ENCODE results near the gene ELAVL2.

Gene ELAVL2

DNA sequence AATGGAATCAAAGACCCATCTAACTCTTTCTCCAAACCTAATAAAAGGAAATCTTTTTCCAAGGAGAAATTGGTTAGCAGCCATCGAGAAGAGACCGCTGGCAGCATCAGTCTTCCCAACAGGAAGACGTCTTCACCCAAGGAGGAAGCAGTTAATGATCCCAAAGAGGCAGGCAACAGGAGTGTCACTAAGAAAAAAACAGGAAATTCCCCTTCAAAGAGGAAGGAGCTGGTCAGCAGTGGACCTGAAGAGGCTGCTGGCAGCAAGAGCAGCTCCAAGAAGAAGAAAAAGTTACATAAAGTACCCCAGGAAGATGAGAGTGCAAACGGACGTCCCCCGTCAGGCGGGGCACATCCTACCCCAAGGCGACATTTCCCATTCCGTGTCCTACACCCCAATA, 143.7 kb downstream of the ELAVL2 start:
- no peaks in the 10 kb centered on the region for H3K4me1 ChIP-seq (ENCODE audit: control extremely low read depth in 1 of 4, control insufficient read depth in 4 of 4, insufficient read depth in 4 of 4, low read length in 3 of 4)
- DNase-seq: no peak
- no peak overlapping the region for H3K4me3 ChIP-seq (ENCODE audit: control insufficient read depth in 1 of 7, extremely low read depth in 1 of 7, insufficient read depth in 4 of 7, low read depth in 2 of 7, low read length in 6 of 7)
- H3K9me3 ChIP-seq (ENCODE audit: control extremely low read depth in 1 of 5, control insufficient read depth in 4 of 5, insufficient read depth in 2 of 5, low read depth in 1 of 5, low read length in 4 of 5): no peaks in the 10 kb centered on the region
- no peaks in the 10 kb centered on the region for H3K27me3 ChIP-seq (replicated peaks in 2 of 5; ENCODE audit: control insufficient read depth in 4 of 5, insufficient read depth in 5 of 5, low read length in 4 of 5)
- ChIA-PET CTCF (no interaction called here), POLR2A (no interaction called here)
- WGBS (ENCODE audit: insufficient coverage): 0% methylated on average over 3 of the region's 9 CpGs
- no peak overlapping the region for H3K27ac ChIP-seq (ENCODE audit: insufficient read depth in 1 of 2, low read depth in 1 of 2, low read length in 2 of 2, poor library complexity in 1 of 2, severe bottlenecking in 2 of 2)
- no peaks in the 10 kb centered on the region for H3K36me3 ChIP-seq (ENCODE audit: control insufficient read depth in 4 of 4, insufficient read depth in 4 of 4, low read length in 3 of 4)

DNA sequence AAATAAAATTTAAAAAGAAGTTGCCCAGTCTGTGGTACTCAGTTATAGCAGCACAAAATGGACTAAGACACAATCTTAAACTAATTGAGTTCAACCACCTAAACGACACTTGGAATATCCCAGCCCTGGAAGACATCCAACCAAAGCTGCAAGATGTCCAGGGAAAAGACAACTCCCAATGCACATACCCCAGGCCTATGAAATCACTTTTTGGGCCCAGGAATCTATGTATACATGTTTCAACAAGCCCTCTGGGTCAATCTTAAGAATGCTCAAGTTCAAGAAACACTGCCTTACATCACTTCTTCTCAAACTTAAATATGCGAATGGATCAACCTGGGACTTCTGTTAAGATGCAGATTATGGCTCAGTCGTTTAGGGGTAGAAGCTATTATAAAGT, 148.6 kb downstream of the ELAVL2 start:
- no peaks in the 10 kb centered on the region for H3K27me3 ChIP-seq (replicated peaks in 2 of 5; ENCODE audit: control insufficient read depth in 4 of 5, insufficient read depth in 5 of 5, low read length in 4 of 5)
- ChIA-PET POLR2A (no interaction called here), CTCF (no interaction called here)
- no peaks in the 10 kb centered on the region for H3K4me1 ChIP-seq (ENCODE audit: control extremely low read depth in 1 of 4, control insufficient read depth in 4 of 4, insufficient read depth in 4 of 4, low read length in 3 of 4)
- peaks cover 0 to 2% (median 0%) of the 10 kb centered on the region in 5 experiments for H3K9me3 ChIP-seq (ENCODE audit: control extremely low read depth in 1 of 5, control insufficient read depth in 4 of 5, insufficient read depth in 2 of 5, low read depth in 1 of 5, low read length in 4 of 5)
- no peaks in the 10 kb centered on the region for H3K36me3 ChIP-seq (ENCODE audit: control insufficient read depth in 4 of 4, insufficient read depth in 4 of 4, low read length in 3 of 4)
- WGBS (ENCODE audit: insufficient coverage): 88% methylated on average over 1 of the region's 3 CpGs
- H3K4me3 ChIP-seq (ENCODE audit: control insufficient read depth in 1 of 7, extremely low read depth in 1 of 7, insufficient read depth in 4 of 7, low read depth in 2 of 7, low read length in 6 of 7): no peak overlapping the region
- DNase-seq: no peak
- no peak overlapping the region for H3K27ac ChIP-seq (ENCODE audit: insufficient read depth in 1 of 2, low read depth in 1 of 2, low read length in 2 of 2, poor library complexity in 1 of 2, severe bottlenecking in 2 of 2)

GRCh38 chr9:23674016-23674585, 151.9 kb downstream of the ELAVL2 start:
- ChIA-PET CTCF (no interaction called here), POLR2A (no interaction called here)
- no peak for DNase-seq
- Histone ChIP-seq H3K36me3 (ENCODE audit: control insufficient read depth in 4 of 4, insufficient read depth in 4 of 4, low read length in 3 of 4) (no peaks in the 10 kb centered on the region), H3K9me3 (ENCODE audit: control extremely low read depth in 1 of 5, control insufficient read depth in 4 of 5, insufficient read depth in 2 of 5, low read depth in 1 of 5, low read length in 4 of 5) (peaks cover 0 to 2% (median 0%) of the 10 kb centered on the region in 5 experiments), H3K27ac (ENCODE audit: insufficient read depth in 1 of 2, low read depth in 1 of 2, low read length in 2 of 2, poor library complexity in 1 of 2, severe bottlenecking in 2 of 2) (no peak overlapping the region), H3K27me3 (replicated peaks in 2 of 5; ENCODE audit: control insufficient read depth in 4 of 5, insufficient read depth in 5 of 5, low read length in 4 of 5) (no peaks in the 10 kb centered on the region), H3K4me3 (ENCODE audit: control insufficient read depth in 1 of 7, extremely low read depth in 1 of 7, insufficient read depth in 4 of 7, low read depth in 2 of 7, low read length in 6 of 7) (no peak overlapping the region), H3K4me1 (ENCODE audit: control extremely low read depth in 1 of 4, control insufficient read depth in 4 of 4, insufficient read depth in 4 of 4, low read length in 3 of 4) (no peaks in the 10 kb centered on the region)
- WGBS (ENCODE audit: insufficient coverage): 94% methylated on average over 4 of the region's 6 CpGs

GRCh38 chr9:23672151-23672550, 153.9 kb downstream of the ELAVL2 start:
- 98% methylated on average over 5 of the region's 6 CpGs for WGBS (ENCODE audit: insufficient coverage)
- POLR2A ChIA-PET: no interaction called here
- H3K4me1 ChIP-seq (ENCODE audit: control extremely low read depth in 1 of 4, control insufficient read depth in 4 of 4, insufficient read depth in 4 of 4, low read length in 3 of 4): no peaks in the 10 kb centered on the region
- CTCF ChIA-PET: no interaction called here
- peaks cover 0 to 2% (median 0%) of the 10 kb centered on the region in 5 experiments for H3K9me3 ChIP-seq (ENCODE audit: control extremely low read depth in 1 of 5, control insufficient read depth in 4 of 5, insufficient read depth in 2 of 5, low read depth in 1 of 5, low read length in 4 of 5)
- H3K27ac ChIP-seq (ENCODE audit: insufficient read depth in 1 of 2, low read depth in 1 of 2, low read length in 2 of 2, poor library complexity in 1 of 2, severe bottlenecking in 2 of 2): no peak overlapping the region
- DNase-seq: no peak
- H3K27me3 ChIP-seq (replicated peaks in 2 of 5; ENCODE audit: control insufficient read depth in 4 of 5, insufficient read depth in 5 of 5, low read length in 4 of 5): no peaks in the 10 kb centered on the region
- no peak overlapping the region for H3K4me3 ChIP-seq (ENCODE audit: control insufficient read depth in 1 of 7, extremely low read depth in 1 of 7, insufficient read depth in 4 of 7, low read depth in 2 of 7, low read length in 6 of 7)
- H3K36me3 ChIP-seq (ENCODE audit: control insufficient read depth in 4 of 4, insufficient read depth in 4 of 4, low read length in 3 of 4): no peaks in the 10 kb centered on the region

GRCh38 chr9:23669776-23670175, 156.3 kb downstream of the ELAVL2 start:
- no peaks in the 10 kb centered on the region for H3K4me1 ChIP-seq (ENCODE audit: control extremely low read depth in 1 of 4, control insufficient read depth in 4 of 4, insufficient read depth in 4 of 4, low read length in 3 of 4)
- no peak overlapping the region for H3K27ac ChIP-seq (ENCODE audit: insufficient read depth in 1 of 2, low read depth in 1 of 2, low read length in 2 of 2, poor library complexity in 1 of 2, severe bottlenecking in 2 of 2)
- POLR2A ChIA-PET: no interaction called here
- no peak for DNase-seq
- no peaks in the 10 kb centered on the region for H3K27me3 ChIP-seq (replicated peaks in 2 of 5; ENCODE audit: control insufficient read depth in 4 of 5, insufficient read depth in 5 of 5, low read length in 4 of 5)
- H3K36me3 ChIP-seq (ENCODE audit: control insufficient read depth in 4 of 4, insufficient read depth in 4 of 4, low read length in 3 of 4): no peaks in the 10 kb centered on the region
- no peak overlapping the region for H3K4me3 ChIP-seq (ENCODE audit: control insufficient read depth in 1 of 7, extremely low read depth in 1 of 7, insufficient read depth in 4 of 7, low read depth in 2 of 7, low read length in 6 of 7)
- 89% methylated on average over 1 of the region's 1 CpG for WGBS (ENCODE audit: insufficient coverage)
- CTCF ChIA-PET: no interaction called here
- H3K9me3 ChIP-seq (ENCODE audit: control extremely low read depth in 1 of 5, control insufficient read depth in 4 of 5, insufficient read depth in 2 of 5, low read depth in 1 of 5, low read length in 4 of 5): peaks cover 0 to 2% (median 0%) of the 10 kb centered on the region in 5 experiments

GRCh38 chr9:23665635-23666034, 160.4 kb downstream of the ELAVL2 start:
- no peak for DNase-seq
- 86% methylated on average over 2 of the region's 2 CpGs for WGBS (ENCODE audit: insufficient coverage)
- Histone ChIP-seq H3K36me3 (ENCODE audit: control insufficient read depth in 4 of 4, insufficient read depth in 4 of 4, low read length in 3 of 4) (no peaks in the 10 kb centered on the region), H3K27ac (ENCODE audit: insufficient read depth in 1 of 2, low read depth in 1 of 2, low read length in 2 of 2, poor library complexity in 1 of 2, severe bottlenecking in 2 of 2) (no peak overlapping the region), H3K27me3 (replicated peaks in 2 of 5; ENCODE audit: control insufficient read depth in 4 of 5, insufficient read depth in 5 of 5, low read length in 4 of 5) (no peaks in the 10 kb centered on the region), H3K9me3 (ENCODE audit: control extremely low read depth in 1 of 5, control insufficient read depth in 4 of 5, insufficient read depth in 2 of 5, low read depth in 1 of 5, low read length in 4 of 5) (no peaks in the 10 kb centered on the region), H3K4me1 (ENCODE audit: control extremely low read depth in 1 of 4, control insufficient read depth in 4 of 4, insufficient read depth in 4 of 4, low read length in 3 of 4) (no peaks in the 10 kb centered on the region), H3K4me3 (ENCODE audit: control insufficient read depth in 1 of 7, extremely low read depth in 1 of 7, insufficient read depth in 4 of 7, low read depth in 2 of 7, low read length in 6 of 7) (no peak overlapping the region)
- CTCF ChIA-PET: no interaction called here
- POLR2A ChIA-PET: no interaction called here

DNA sequence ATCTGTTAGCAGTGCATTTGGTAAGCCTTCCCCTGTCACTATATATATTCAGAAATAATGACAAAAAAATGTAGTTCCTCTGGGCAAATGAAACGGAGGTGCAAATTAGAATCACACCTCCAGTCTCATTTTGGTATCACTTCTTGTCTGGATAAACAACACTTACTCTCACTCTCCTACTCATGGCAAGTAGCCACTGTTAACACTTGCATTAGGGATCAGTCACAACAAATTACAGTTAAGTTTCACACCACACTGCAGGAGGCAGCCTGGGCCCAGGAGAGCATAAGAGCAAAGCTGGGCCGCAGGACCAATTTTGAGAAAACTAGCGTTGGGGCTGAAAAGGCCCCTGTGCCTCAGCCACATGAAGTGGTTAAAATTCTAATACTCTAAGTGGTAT, 161.0 kb downstream of the ELAVL2 start:
- POLR2A ChIA-PET: no interaction called here
- WGBS (ENCODE audit: insufficient coverage): 100% methylated on average over 2 of the region's 3 CpGs
- H3K36me3 ChIP-seq (ENCODE audit: control insufficient read depth in 4 of 4, insufficient read depth in 4 of 4, low read length in 3 of 4): no peaks in the 10 kb centered on the region
- no peaks in the 10 kb centered on the region for H3K4me1 ChIP-seq (ENCODE audit: control extremely low read depth in 1 of 4, control insufficient read depth in 4 of 4, insufficient read depth in 4 of 4, low read length in 3 of 4)
- H3K4me3 ChIP-seq (ENCODE audit: control insufficient read depth in 1 of 7, extremely low read depth in 1 of 7, insufficient read depth in 4 of 7, low read depth in 2 of 7, low read length in 6 of 7): no peak overlapping the region
- no peak overlapping the region for H3K27ac ChIP-seq (ENCODE audit: insufficient read depth in 1 of 2, low read depth in 1 of 2, low read length in 2 of 2, poor library complexity in 1 of 2, severe bottlenecking in 2 of 2)
- H3K9me3 ChIP-seq (ENCODE audit: control extremely low read depth in 1 of 5, control insufficient read depth in 4 of 5, insufficient read depth in 2 of 5, low read depth in 1 of 5, low read length in 4 of 5): no peaks in the 10 kb centered on the region
- no peaks in the 10 kb centered on the region for H3K27me3 ChIP-seq (replicated peaks in 2 of 5; ENCODE audit: control insufficient read depth in 4 of 5, insufficient read depth in 5 of 5, low read length in 4 of 5)
- DNase-seq: no peak
- CTCF ChIA-PET: no interaction called here
